Stimulated activated CD8-positive, alpha-beta memory T cell treated with anti-CD3 and anti-CD28 coated beads, Interleukin-12 subunit alpha, Interleukin-12 subunit beta, amount 100 ng/mL, for 4 hours (primary cell): ENCODE results near the gene CRCP.
A peak's percentile ranks its signal among the peaks of the same experiment; 100 is the strongest.
"Not testable (repeated sequence)": the region's sequence is repeated elsewhere in the genome, so short reads cannot be mapped to it uniquely, and the experiment has no call there.

Source experiments
- DNase-seq: peaks from one replicate; pipeline ENCODE4 v3.0.0-alpha.2; 2020; ENCODE audit warnings: low read depth

Gene CRCP

DNA sequence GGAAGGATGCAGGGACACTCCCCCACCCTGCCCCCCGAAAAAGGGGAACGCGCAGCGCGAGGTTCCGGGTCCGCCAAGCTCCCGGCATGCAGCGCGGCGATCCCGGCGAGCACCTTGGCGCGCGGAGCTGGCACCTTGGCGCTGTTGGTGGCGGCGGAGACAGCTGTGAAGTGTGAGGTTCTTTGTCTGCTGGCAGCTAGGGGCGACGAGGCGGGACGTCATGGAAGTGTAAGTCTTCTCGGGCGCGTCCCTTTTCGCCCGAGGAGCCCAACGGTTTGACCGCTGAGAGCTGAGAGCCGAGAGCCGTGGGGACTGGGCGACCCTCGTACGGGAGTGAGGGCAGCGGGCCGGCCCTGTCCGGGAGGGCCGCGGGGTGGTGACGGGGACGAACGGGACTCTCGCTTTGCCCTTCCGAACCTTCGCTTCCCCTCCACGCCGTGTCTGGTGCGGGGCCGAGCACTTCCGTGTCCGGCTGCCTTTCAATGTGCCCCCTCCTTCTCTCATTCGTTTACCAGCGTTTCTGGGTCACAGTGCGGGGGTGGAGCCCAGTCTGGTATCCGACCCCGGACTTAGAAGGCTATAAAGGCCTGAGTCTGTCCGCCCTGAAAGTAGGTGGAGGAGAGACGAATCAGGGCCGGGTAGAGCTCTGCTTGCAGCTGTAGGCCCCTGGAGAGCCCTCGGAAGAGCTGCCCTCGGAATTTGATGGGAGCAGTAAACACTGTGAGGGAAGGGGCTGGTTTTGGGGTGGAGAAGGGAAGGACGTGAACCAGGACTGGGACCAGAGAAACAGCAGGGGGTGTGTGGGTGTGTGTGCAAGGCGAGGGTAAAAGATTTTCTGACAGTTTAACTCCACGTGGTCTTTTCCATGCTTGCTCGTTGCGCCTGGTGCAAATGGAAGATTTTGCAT, at the start of gene CRCP:
TSS of gene CRCP (plus strand) at position 105 of the 907 bp plus-strand sequence. CDS start at position 221, 116 bp downstream.
- peak; percentile 79 for DNase-seq

- no peak for DNase-seq
Measured at GRCh38 chr7:66069732-66070131, 44.9 kb upstream of the CRCP start.

DNA sequence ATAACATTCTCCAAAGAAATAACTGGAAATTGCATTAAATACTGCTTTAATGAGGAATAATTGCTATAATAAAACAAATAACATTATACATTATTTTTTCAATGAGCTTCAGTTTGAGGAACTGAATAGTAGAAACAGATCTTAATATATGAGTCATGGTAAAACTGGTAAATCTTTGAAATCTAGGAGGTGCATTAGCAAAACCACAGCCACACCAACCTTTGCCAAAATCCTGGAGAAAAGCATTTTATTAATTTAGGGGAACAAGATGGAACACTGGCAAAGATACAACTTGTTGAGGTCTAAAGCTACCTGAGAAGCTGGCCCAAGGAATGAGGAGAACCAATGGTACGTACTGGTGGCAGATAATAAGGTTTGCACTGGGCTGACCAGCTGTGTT, 44.4 kb upstream of the CRCP start:
- DNase-seq, result no peak

- not testable (repeated sequence) for DNase-seq
Measured at GRCh38 chr7:66072208-66072607, 42.4 kb upstream of the CRCP start.

DNA sequence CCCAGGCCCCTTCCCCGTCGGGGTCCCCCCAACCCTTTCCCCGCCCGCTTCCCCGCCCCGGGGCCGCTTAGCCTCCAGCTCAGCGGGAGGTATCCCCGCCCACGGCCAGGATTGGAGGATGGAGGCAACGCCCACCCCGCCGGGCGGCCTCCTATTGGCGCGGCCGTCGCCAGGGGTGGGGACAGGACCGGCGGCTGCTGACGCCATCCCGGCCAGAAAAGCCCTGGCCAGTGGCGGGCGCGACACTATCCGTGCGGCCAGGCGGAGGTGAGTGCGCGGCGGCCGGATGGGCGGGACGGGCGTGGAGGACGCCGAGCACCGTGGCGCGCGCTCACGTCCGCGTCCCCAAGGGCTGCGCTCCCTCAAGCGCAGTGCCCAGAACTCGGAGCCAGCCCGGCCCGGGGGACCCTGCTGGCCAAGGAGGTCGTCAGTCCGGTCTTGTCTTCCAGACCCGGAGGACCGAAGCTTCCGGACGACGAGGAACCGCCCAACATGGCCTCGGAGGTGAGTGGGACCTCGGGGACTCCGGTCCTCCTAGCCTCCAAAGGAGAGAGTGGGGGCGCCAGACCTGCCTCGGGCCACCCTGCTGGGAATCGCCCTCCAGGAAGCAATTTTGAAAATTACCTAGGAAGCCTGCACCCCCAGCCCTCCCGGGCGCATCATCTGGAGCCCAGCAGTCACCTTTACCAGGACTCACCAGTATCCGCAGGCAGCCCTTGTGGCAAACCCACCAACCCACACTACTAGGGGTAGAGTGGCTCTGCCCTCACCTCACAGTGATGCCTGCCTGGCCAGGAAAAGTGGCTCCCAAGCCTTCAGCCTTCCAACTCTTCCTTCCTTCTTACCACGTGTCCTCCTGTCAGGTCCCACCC, 38.8 kb upstream of the CRCP start, which contains the start of gene ASL:
TSS of gene ASL (plus strand) at position 230 of the 872 bp plus-strand sequence. CDS start at position 493, 263 bp downstream.
- peak; percentile 82 for DNase-seq

DNA sequence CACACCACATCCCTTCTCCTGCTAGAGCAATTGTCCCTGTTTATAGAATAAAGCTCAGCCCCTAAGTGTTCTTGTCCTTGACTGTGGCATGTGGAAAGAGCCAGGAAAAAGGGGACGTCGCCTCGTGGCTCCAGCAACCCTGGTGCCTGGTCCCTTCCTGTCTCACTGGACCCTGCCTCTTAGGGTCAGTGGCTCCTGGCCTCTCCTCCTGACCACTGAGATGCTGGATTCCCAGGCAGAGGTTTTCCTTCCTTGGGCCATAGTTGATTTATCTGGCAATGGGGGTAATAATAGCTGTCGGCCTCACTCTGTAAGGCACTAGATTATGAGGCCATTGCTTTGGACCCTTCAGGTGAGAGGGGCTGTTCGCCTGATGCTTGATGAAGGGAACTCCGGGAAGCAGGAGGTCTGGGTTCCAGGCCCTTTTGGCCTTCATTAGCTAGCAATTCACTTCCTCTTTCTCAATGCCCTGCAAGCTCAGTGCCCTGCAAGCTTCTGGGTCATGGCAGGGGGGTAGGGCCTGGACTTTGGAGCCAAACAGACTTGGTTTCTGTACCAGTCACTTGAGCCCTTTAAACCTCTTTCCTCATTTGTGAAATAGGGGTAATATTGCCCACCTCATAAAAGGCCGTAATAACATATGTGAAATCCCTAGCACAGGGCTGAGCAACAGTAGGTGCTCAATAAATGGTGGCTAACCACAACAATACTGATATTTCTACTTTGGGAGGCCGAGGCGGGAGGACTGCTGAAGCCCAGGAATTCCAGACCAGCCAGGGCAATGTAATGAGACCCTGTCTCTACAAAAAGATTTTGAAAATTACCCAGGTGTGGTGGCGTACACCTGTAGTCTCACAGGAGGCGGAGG, 38.0 kb upstream of the CRCP start:
- no peak for DNase-seq

- DNase-seq, result no peak
Measured at GRCh38 chr7:66078067-66078466, 36.6 kb upstream of the CRCP start.

DNA sequence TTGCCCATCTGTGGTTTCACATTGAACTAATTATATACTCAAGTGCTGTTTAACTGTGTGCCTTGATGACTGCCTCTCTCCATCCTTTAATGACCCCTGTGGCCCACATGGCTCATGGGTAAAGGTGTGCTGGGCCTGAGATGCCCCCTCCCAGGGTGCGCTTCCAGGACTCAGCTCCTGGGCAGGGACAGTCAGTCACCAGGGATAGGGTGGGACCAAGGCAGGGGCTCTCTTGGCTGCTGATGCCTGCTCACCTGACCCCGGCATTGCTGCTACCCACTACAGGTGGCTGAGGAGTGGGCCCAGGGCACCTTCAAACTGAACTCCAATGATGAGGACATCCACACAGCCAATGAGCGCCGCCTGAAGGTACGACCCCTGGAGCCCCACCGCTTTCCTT, 32.6 kb upstream of the CRCP start:
- no peak for DNase-seq

DNA sequence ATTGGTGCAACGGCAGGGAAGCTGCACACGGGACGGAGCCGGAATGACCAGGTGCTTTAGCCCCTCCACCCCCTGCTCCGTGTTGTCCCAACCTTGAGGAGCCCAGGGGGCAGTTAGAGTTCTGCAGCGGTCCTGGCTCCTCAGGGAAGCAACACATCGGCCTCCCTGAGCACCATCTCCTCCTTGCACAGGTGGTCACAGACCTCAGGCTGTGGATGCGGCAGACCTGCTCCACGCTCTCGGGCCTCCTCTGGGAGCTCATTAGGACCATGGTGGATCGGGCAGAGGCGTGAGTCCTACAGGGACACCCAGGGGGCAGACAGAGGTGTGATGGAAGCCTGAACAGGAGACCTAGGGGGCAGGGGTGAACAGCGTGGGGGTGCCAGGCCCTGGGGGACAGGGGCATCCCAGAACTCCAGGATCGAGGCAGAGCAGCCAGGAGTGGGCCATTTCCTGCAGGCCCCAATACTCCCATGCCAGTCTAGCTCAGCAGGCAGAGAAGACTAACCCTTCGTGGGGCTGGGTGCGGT, 31.7 kb upstream of the CRCP start:
- DNase-seq, result no peak

DNA sequence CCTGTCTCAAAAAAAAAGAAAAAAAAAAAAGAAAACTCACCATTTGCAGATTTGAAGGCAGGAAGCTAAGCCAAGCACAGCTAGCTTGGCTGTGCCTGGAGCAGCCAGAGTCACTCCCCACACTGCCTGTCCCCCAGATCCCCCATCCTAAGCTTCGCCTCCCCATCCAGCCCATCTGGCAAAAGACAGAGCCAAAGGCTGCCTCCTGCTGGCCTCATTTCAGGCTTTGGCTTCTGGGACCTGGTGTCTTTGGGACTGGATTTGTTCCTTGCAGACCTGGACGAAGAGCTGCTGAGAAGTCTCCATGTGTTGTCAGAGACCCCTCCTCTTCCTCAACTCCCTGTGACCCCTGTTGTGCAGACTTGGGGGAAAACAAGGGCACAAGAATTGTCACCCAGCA, 31.0 kb upstream of the CRCP start:
- no peak for DNase-seq

GRCh38 chr7:66088861-66089838, 25.5 kb upstream of the CRCP start:
- DNase-seq, result no peak

DNA sequence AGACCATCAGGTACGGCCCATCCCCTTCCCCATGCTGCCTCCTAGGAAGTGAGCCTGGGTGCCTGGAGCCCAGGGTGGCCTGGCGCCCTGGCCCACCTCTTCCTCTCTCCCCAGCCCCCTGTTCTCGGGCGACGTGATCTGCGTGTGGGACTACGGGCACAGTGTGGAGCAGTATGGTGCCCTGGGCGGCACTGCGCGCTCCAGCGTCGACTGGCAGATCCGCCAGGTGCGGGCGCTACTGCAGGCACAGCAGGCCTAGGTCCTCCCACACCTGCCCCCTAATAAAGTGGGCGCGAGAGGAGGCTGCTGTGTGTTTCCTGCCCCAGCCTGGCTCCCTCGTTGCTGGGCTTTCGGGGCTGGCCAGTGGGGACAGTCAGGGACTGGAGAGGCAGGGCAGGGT, 22.0 kb upstream of the CRCP start:
- DNase-seq, result no peak

- DNase-seq, result no peak
Measured at GRCh38 chr7:66095010-66095409, 19.6 kb upstream of the CRCP start.

DNA sequence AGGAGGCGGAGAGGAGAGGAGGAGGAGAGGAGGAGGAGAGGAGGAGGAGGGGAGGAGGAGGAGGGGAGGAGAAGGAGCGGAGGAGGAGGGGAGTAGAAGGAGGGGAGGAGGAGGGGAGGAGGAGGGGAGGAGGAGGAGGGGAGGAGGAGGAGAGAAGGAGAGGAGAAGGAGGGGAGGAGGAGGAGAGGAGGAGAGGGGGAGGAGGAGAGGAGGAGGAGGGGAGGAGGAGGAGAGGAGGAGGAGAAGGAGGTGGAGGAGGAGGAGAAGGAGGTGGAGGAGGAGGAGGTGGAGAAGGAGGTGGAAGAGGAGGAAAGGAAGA, 15.5 kb upstream of the CRCP start:
- no peak for DNase-seq

- peak; percentile 10 for DNase-seq
Measured at GRCh38 chr7:66099551-66100407, 14.9 kb upstream of the CRCP start.

- no peak for DNase-seq
Measured at GRCh38 chr7:66100408-66101050, 14.1 kb upstream of the CRCP start.

DNA sequence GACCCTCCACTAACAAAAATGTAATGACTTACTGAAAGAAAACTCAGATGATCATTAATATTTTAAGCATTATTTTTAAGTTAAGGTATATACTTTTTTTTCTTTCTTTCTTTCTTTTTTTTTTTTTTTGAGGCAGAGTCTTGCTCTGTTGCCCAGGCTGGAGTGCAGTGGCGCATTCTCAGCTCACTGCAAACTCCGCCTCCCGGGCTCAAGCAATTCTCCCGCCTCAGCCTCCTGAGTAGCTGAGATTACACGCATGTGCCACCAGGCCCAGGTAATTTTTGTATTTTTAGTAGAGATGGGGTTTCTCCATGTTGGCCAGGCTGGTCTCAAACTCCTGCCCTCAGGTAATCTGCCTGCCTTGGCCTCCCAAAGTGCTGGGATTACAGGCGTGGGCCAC, 12.5 kb upstream of the CRCP start:
- DNase-seq, result not testable (repeated sequence)

GRCh38 chr7:66103994-66104393, 10.7 kb upstream of the CRCP start:
- DNase-seq, result not testable (repeated sequence)

GRCh38 chr7:66105263-66105748, 9.3 kb upstream of the CRCP start:
- DNase-seq, result no peak
